Measurements from ENCODE around the gene GDF7. TPM values are rescaled to one million over a fixed set of nuclear protein-coding genes. Genes with fewer than 3 reads are reported as not detected.

Gene GDF7
- total RNA-seq, 1 experiment from 2014 or later, result 0.02 TPM

DNA sequence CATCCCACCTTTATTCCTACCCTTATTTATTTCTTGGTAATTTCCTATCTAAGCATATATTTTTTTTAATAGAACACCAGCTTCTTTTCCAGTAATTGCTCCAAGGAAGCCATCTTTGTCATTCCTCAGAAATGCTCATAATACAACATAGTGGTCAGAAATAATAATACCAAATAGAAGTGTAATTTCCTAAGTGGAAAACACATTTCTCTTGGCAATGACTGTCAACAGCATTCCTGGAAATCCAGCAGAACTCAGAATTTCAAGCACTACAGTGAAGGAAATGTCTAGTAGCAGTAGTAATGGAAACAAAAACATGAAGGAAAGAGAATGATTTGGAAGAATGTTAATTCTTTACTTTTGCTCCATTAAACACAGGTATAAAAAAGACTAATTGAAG lies 56.6 kb downstream of the GDF7 start:
- intact Hi-C loops (cut with micrococcal nuclease), result no loop called here

DNA sequence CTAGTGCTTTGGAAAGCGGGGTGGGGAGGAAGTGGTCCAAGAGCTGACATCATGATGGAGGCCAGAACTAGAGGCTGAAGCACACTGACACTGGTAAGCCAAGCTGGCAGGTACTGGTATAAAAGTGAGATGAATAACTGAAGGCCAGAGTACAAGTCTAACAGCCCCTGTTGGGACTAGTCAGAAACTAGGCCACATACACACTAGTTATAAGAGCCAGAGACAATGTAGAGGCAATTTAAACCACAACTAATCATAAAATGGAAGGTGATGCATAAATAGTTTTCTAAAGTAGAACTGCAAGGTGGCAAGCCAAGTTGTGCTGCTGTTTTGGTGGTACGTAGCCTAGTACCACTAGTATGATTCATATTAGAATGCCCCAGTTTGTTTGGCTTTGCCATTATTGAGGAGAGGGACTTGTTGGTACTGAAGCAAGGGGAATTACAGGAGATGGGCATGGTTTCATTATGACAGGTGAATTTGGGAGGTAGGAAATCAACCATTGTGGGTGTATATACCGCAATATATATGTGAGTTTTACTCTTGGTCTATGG lies 57.6 kb downstream of the GDF7 start:
- no peaks in the 10 kb centered on the region for H3K27me3 ChIP-seq (ENCODE audit: insufficient read depth, low read length)
- DNase-seq (ENCODE audit: low read depth, low spot score) (no peak), ATAC-seq (no peak)
- H4K20me1 ChIP-seq (ENCODE audit: insufficient read depth), result no peaks in the 10 kb centered on the region
- no peaks in the 10 kb centered on the region for H3K9me3 ChIP-seq (ENCODE audit: control insufficient read depth in 1 of 2, insufficient read depth in 1 of 2, low read depth in 1 of 2, low read length in 2 of 2)
- H3K36me3 ChIP-seq (ENCODE audit: control insufficient read depth in 1 of 2, insufficient read depth in 2 of 2, low read length in 2 of 2), result no peaks in the 10 kb centered on the region
- no TSS peak for BruUV-seq (replicated peaks)
- no peak overlapping the region for H3K4me2 ChIP-seq (ENCODE audit: low read length)
- no peak overlapping the region for H3K9ac ChIP-seq (ENCODE audit: low read length)
- no peak overlapping the region for H3K4me3 ChIP-seq (replicated peaks in 1 of 2; ENCODE audit: low read depth in 1 of 2, low read length in 2 of 2)
- no peaks in the 10 kb centered on the region for H3K9me2 ChIP-seq (ENCODE audit: insufficient read depth)
- H2AFZ ChIP-seq (ENCODE audit: low read depth, low read length, poor library complexity, severe bottlenecking), result no peak overlapping the region
- H3K27ac ChIP-seq (ENCODE audit: low read depth, low read length), result no peak overlapping the region
- H3K79me2 ChIP-seq (ENCODE audit: insufficient read depth, low read length), result no peaks in the 10 kb centered on the region
- RAD21 ChIA-PET (ENCODE audit: low non-redundant PET in 1 of 2, low total read pairs in 2 of 2, uncharacterized antibody in 2 of 2, unreplicated experiment in 2 of 2), result no interaction called here
- H3K4me1 ChIP-seq (ENCODE audit: control insufficient read depth in 1 of 2, insufficient read depth in 2 of 2, low read length in 2 of 2), result no peaks in the 10 kb centered on the region
- POLR2A ChIA-PET, result no interaction called here
- CTCF ChIA-PET, result no interaction called here
- intact Hi-C loops (cut with micrococcal nuclease), result no loop called here
- no peak for TF ChIP-seq FOSL1 (IDR thresholded peaks at IDR 0.05; ENCODE audit: low read depth)
- TF ChIP-seq SRF (IDR thresholded peaks at IDR 0.05; ENCODE audit: low read depth), result no peak
- TF ChIP-seq RAD21 (IDR thresholded peaks at IDR 0.05; ENCODE audit: low read depth), result no peak
- no peak for TF ChIP-seq EZH2 (IDR thresholded peaks at IDR 0.05)
- no peak for TF ChIP-seq SIN3A (IDR thresholded peaks at IDR 0.05; ENCODE audit: low read depth)
- no peak for TF ChIP-seq CEBPB (IDR thresholded peaks at IDR 0.05; ENCODE audit: low read depth)
- TF ChIP-seq POLR2AphosphoS5 (IDR thresholded peaks at IDR 0.05; ENCODE audit: low read depth, low read length), result no peak
- TF ChIP-seq EGR1 (IDR thresholded peaks at IDR 0.05; ENCODE audit: low read depth), result no peak
- no peak for TF ChIP-seq ZNF274 (IDR thresholded peaks at IDR 0.05; ENCODE audit: low read depth, low read length)
- TF ChIP-seq EZH2phosphoT487 (IDR thresholded peaks at IDR 0.05; ENCODE audit: borderline replicate concordance), result no peak
- no peak for TF ChIP-seq CBX3 (IDR thresholded peaks at IDR 0.05; ENCODE audit: low read depth)
- no peak for TF ChIP-seq YY1 (IDR thresholded peaks at IDR 0.05; ENCODE audit: extremely low read depth, insufficient replicate concordance, low read depth, low read length)
- TF ChIP-seq, protein P1, sequence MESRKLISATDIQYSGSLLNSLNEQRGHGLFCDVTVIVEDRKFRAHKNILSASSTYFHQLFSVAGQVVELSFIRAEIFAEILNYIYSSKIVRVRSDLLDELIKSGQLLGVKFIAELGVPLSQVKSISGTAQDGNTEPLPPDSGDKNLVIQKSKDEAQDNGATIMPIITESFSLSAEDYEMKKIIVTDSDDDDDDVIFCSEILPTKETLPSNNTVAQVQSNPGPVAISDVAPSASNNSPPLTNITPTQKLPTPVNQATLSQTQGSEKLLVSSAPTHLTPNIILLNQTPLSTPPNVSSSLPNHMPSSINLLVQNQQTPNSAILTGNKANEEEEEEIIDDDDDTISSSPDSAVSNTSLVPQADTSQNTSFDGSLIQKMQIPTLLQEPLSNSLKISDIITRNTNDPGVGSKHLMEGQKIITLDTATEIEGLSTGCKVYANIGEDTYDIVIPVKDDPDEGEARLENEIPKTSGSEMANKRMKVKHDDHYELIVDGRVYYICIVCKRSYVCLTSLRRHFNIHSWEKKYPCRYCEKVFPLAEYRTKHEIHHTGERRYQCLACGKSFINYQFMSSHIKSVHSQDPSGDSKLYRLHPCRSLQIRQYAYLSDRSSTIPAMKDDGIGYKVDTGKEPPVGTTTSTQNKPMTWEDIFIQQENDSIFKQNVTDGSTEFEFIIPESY (IDR thresholded peaks at IDR 0.05; ENCODE audit: extremely low read depth, insufficient replicate concordance, low read length), result no peak
- no peak for TF ChIP-seq JUND (IDR thresholded peaks at IDR 0.05)
- TF ChIP-seq SP1 (IDR thresholded peaks at IDR 0.05; ENCODE audit: low read depth), result no peak

More for the DNA sequence above, 56.6 kb downstream of the GDF7 start:
- Histone ChIP-seq H3K9me2 (ENCODE audit: insufficient read depth) (no peaks in the 10 kb centered on the region), H4K20me1 (ENCODE audit: insufficient read depth) (no peaks in the 10 kb centered on the region), H3K27ac (ENCODE audit: low read depth, low read length) (no peak overlapping the region), H3K9ac (ENCODE audit: low read length) (no peak overlapping the region), H3K36me3 (ENCODE audit: control insufficient read depth in 1 of 2, insufficient read depth in 2 of 2, low read length in 2 of 2) (no peaks in the 10 kb centered on the region), H3K4me1 (ENCODE audit: control insufficient read depth in 1 of 2, insufficient read depth in 2 of 2, low read length in 2 of 2) (no peaks in the 10 kb centered on the region), H3K4me2 (ENCODE audit: low read length) (no peak overlapping the region), H3K79me2 (ENCODE audit: insufficient read depth, low read length) (no peaks in the 10 kb centered on the region), H3K4me3 (replicated peaks in 1 of 2; ENCODE audit: low read depth in 1 of 2, low read length in 2 of 2) (no peak overlapping the region), H3K27me3 (ENCODE audit: insufficient read depth, low read length) (no peaks in the 10 kb centered on the region), H2AFZ (ENCODE audit: low read depth, low read length, poor library complexity, severe bottlenecking) (no peak overlapping the region), H3K9me3 (ENCODE audit: control insufficient read depth in 1 of 2, insufficient read depth in 1 of 2, low read depth in 1 of 2, low read length in 2 of 2) (no peaks in the 10 kb centered on the region)
- ATAC-seq (no peak), DNase-seq (ENCODE audit: low read depth, low spot score) (no peak)
- POLR2A ChIA-PET, result no interaction called here
- RAD21 ChIA-PET (ENCODE audit: low non-redundant PET in 1 of 2, low total read pairs in 2 of 2, uncharacterized antibody in 2 of 2, unreplicated experiment in 2 of 2), result no interaction called here
- no TSS peak for BruUV-seq (replicated peaks)
- TF ChIP-seq CBX3 (IDR thresholded peaks at IDR 0.05; ENCODE audit: low read depth) (no peak), POLR2A (IDR thresholded peaks at IDR 0.05; ENCODE audit: borderline replicate concordance, extremely low read depth, insufficient read depth, insufficient read length) (no peak), ZNF274 (IDR thresholded peaks at IDR 0.05; ENCODE audit: low read depth, low read length) (no peak), TCF7L2 (IDR thresholded peaks at IDR 0.05; ENCODE audit: borderline replicate concordance, extremely low read depth, insufficient read depth, insufficient read length) (no peak), YY1 (IDR thresholded peaks at IDR 0.05; ENCODE audit: extremely low read depth, insufficient replicate concordance, low read depth, low read length) (no peak)
- TF ChIP-seq, protein P1 (IDR thresholded peaks at IDR 0.05; ENCODE audit: extremely low read depth, insufficient replicate concordance, low read length), result no peak
- CTCF ChIA-PET, result no interaction called here
